K562 (cell line): Measurements from ENCODE around the gene FETUB. TPM values are rescaled to one million over a fixed set of nuclear protein-coding genes. Genes with fewer than 3 reads are reported as not detected.

Experiments used
- ATAC-seq: fragments of 200-7000 bp; cut with Tn5 transposase; 3 replicates; pipeline ENCODE4 v1.9.1; 2020; ENCODE audit warnings: moderate library complexity
- BruUV-seq: library from RNA; stranded (reverse); fragments of 400-500 nt; replicated peaks from 2 replicates; lab custom pipeline; 2021; lab: Mats Ljungman, UMichigan
- CTCF ChIA-PET: fragments of 300-600 bp; formaldehyde crosslinking; extraction: SDS; loops from one replicate; lab custom pipeline; 2021; ENCODE audit warnings: low intra/inter-chr PET ratio; lab: Yijun Ruan, JAX
- POLR2A ChIA-PET: fragments of 300-600, 350-650 bp; sonication (Branson Sonifier 250); formaldehyde crosslinking; extraction: SDS; loops from one replicate; lab custom pipeline; 2021; ENCODE audit warnings: antibody characterized with exemption, inconsistent platforms; lab: Yijun Ruan, JAX
- DNase-seq, 4 experiments: peaks; one replicate each; pipeline versions ENCODE4 v3.0.0 to v3.0.0-alpha.2; 2011 to 2018; ENCODE audit warnings: low spot score in 3 of 4, mixed read lengths in 3 of 4; ENCODE audit errors: extremely low read depth in 1 of 4
- FAIRE-seq: peaks from 2 replicates; lab custom pipeline; 2011; peaks lifted over from hg19 to GRCh38; lab: Jason Lieb, UNC
- H2AFZ ChIP-seq: 2 replicates; pipeline ENCODE4 v1.6.0; 2011; ENCODE audit warnings: low read depth, low read length, control low read depth, inconsistent platforms
- H3K27ac ChIP-seq: fragments of 200-600 bp; 3 replicates; pipeline ENCODE4 v1.8.0; 2011; ENCODE audit warnings: low read depth, mild to moderate bottlenecking, control low read depth, inconsistent platforms, low read length, moderate library complexity, mixed read lengths; ENCODE audit errors: extremely low read depth
- H3K27me3 ChIP-seq, 2 experiments: fragments of 300-600 bp in 1 of 2; 2 replicates in 1 of 2; 3 replicates in 1 of 2; pipeline versions ENCODE4 v1.6.0 to v1.8.0; 2011; ENCODE audit warnings: inconsistent platforms in 2 of 2, low read length in 2 of 2, mild to moderate bottlenecking in 1 of 2, mixed read lengths in 1 of 2, moderate library complexity in 1 of 2; ENCODE audit not compliant: control insufficient read depth in 2 of 2, insufficient read depth in 2 of 2
- H3K36me3 ChIP-seq: fragments of 300-600 bp; 3 replicates; pipeline ENCODE4 v1.8.0; 2011; ENCODE audit warnings: mild to moderate bottlenecking, low read length, inconsistent platforms; ENCODE audit not compliant: control insufficient read depth, insufficient read depth
- H3K4me1 ChIP-seq, 2 experiments: fragments of 200-600 bp in 1 of 2; replicated peaks in 1 of 2; 2 replicates in 1 of 2; 3 replicates in 1 of 2; pipeline versions ENCODE4 v1.5.1 to v1.8.0; 2011; ENCODE audit warnings: inconsistent platforms in 2 of 2, low read length in 2 of 2, mild to moderate bottlenecking in 1 of 2, mixed read lengths in 1 of 2, moderate library complexity in 1 of 2; ENCODE audit not compliant: control insufficient read depth in 2 of 2, insufficient read depth in 2 of 2
- H3K4me2 ChIP-seq: 2 replicates; pipeline ENCODE4 v1.6.1; 2011; ENCODE audit warnings: low read length, control low read depth, inconsistent platforms, mixed read lengths; ENCODE audit not compliant: insufficient read depth
- H3K4me3 ChIP-seq: fragments of 200-600 bp; sonication (generic), shearing (Covaris generic); 2 replicates; pipeline ENCODE4 v1.5.1; 2016; ENCODE audit warnings: control low read depth, inconsistent platforms
- H3K79me2 ChIP-seq: fragments of 200-600 bp; 3 replicates; pipeline ENCODE4 v1.8.0; 2011; ENCODE audit warnings: low read length, inconsistent platforms; ENCODE audit not compliant: control insufficient read depth, insufficient read depth
- H3K9ac ChIP-seq, 2 experiments: 2 replicates each; pipeline versions ENCODE4 v1.6.0 to v1.6.1; 2011; ENCODE audit warnings: low read depth in 2 of 2, low read length in 2 of 2, control low read depth in 1 of 2, inconsistent platforms in 1 of 2, mild to moderate bottlenecking in 1 of 2, mixed read lengths in 1 of 2; ENCODE audit not compliant: insufficient read depth in 1 of 2
- H3K9me1 ChIP-seq: one replicate; pipeline ENCODE4 v1.6.0; 2011; ENCODE audit warnings: inconsistent platforms, mild to moderate bottlenecking, low read length, moderate library complexity; ENCODE audit not compliant: control insufficient read depth, insufficient read depth
- H3K9me3 ChIP-seq: replicated peaks from 2 replicates; pipeline ENCODE4 v1.5.1; 2011; ENCODE audit warnings: low read depth, low read length, inconsistent platforms; ENCODE audit not compliant: control insufficient read depth, insufficient read depth
- H4K20me1 ChIP-seq: replicated peaks from 2 replicates; pipeline ENCODE4 v1.6.1; 2011; ENCODE audit warnings: low read length, inconsistent platforms, mixed read lengths; ENCODE audit not compliant: control insufficient read depth, insufficient read depth
- ASH1L ChIP-seq: fragments of 450-650 bp; IDR thresholded peaks from 2 replicates; pipeline ENCODE4 v1.6.1; 2018; ENCODE audit warnings: borderline replicate concordance, mild to moderate bottlenecking, low read depth; ENCODE audit not compliant: partially characterized antibody
- ESRRB ChIP-seq: fragments of 250-450 bp; sonication (Bioruptor Pico); IDR thresholded peaks from 2 replicates; pipeline ENCODE4 v1.5.0; 2020; ENCODE audit warnings: mild to moderate bottlenecking, moderate library complexity, borderline replicate concordance
- KLF16 ChIP-seq: IDR thresholded peaks from 2 replicates; pipeline ENCODE4 v1.6.1; 2016; ENCODE audit warnings: antibody characterized with exemption
- RBM15 ChIP-seq: fragments of 200-400 bp; formaldehyde crosslinking; IDR thresholded peaks from 2 replicates; pipeline ENCODE4 v1.6.1; 2018; ENCODE audit warnings: mild to moderate bottlenecking, low read length, moderate library complexity; ENCODE audit not compliant: insufficient read depth
- ZNF699 ChIP-seq: fragments of 250-450 bp; sonication (Bioruptor Pico); IDR thresholded peaks from 2 replicates; pipeline ENCODE4 v1.8.0; 2021; ENCODE audit warnings: mild to moderate bottlenecking, moderate library complexity; ENCODE audit not compliant: insufficient replicate concordance
- whole genome bisulfite sequencing: fragments of 100-300 bp; shearing (Covaris generic); methylation state at CpG from one replicate; pipeline ENCODE4 v1.1.6; 2016; ENCODE audit warnings: low coverage, mixed read lengths; ENCODE audit not compliant: insufficient coverage; ENCODE audit errors: missing lambda C conversion rate; 5-methylcytosine and 5-hydroxymethylcytosine counted together
- in situ Hi-C: fragments of 300-500 bp; cut with MboI; formaldehyde crosslinking; loops from 4 replicates; pipeline ENCODE4 v1.15.0; 2018; ENCODE audit warnings: inconsistent platforms, mixed read lengths
- intact Hi-C: fragments of 100-400 bp; cut with micrococcal nuclease; formaldehyde crosslinking; loops from 2 replicates; pipeline ENCODE4 v1.14.2; 2022
- polyA plus RNA-seq, 8 experiments: library from polyadenylated mRNA; depleted of rRNA in 4 of 8; stranded (reverse) in 5 of 8; unstranded in 3 of 8; fragments of >200 nt; fragmentation: Nextera tagmentation in 2 of 8; fragmentation: Illumina TruSeq in 1 of 8; extraction: Ambion mirVana in 2 of 8; extraction: Trizol in 1 of 8; gene quantifications; 2 replicates each; pipeline versions ENCODE4 v1.2.1 to v1.2.3, GENCODE V29; 2011 to 2014; ENCODE audit warnings: inconsistent platforms in 1 of 8, missing spikeins in 1 of 8
- total RNA-seq, 7 experiments: library from RNA; depleted of rRNA in 6 of 7; stranded (reverse); fragments of >200 nt in 6 of 7; fragmentation: Illumina TruSeq in 2 of 7; extraction: Trizol in 2 of 7; gene quantifications; 2 replicates each; pipeline versions ENCODE4 v1.2.1 to v1.2.3, GENCODE V29; 2011 to 2021; ENCODE audit warnings: low replicate concordance in 1 of 7
- TF ChIP-seq, protein P1 (sequence below): fragments of 250-450 bp; sonication (Bioruptor Pico); IDR thresholded peaks from 2 replicates; pipeline ENCODE4 v1.8.0; 2022; ENCODE audit warnings: moderate library complexity, mild to moderate bottlenecking, inconsistent platforms
- TF ChIP-seq, protein P2 (sequence below), 2 experiments: IDR thresholded peaks in 1 of 2; conservative IDR thresholded peaks in 1 of 2; 2 replicates each; pipeline ENCODE4 v1.6.1; 2016; ENCODE audit warnings: low read depth in 2 of 2, mild to moderate bottlenecking in 1 of 2, missing compliant biosample characterization in 1 of 2, missing genetic modification characterization in 1 of 2, moderate library complexity in 1 of 2

The FETUB gene
- total and polyA plus RNA-seq, 9 of the 15 experiments (the other 6 are each of a cell fraction or from before 2014, with no cell fraction given): not detected

DNA sequence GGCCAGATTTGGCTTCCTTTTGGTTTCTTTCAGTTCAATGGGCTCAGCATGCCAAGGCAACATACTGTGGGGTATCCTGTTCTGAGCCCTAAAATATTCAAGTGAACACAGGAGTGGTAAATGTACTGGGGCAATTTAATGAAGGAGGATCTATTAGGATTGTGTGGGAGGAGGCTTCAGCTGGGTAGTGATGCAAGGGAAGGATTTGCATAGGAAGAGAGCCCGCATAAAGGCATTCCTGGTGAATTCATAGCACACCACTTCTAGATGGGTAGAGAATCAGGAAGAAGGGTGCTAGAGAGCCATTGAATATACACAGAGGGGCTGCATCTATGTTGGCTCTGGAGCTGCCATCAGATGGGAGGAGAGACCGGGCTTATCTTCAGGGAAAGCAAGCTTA lies 56.3 kb downstream of the FETUB start:
- H3K9me3 ChIP-seq: no peaks in the 10 kb centered on the region
- no peak overlapping the region for H3K9ac ChIP-seq
- DNase-seq: no peak
- FAIRE-seq: no peak
- ChIA-PET POLR2A (no interaction called here), CTCF (no interaction called here)
- BruUV-seq: no TSS peak
- whole genome bisulfite sequencing: 25% methylated on average over 2 of the region's 2 CpGs
- H3K4me1 ChIP-seq: peaks cover 4 to 17% of the 10 kb centered on the region in 2 experiments; a peak in 4 of 5 replicates
- in situ Hi-C loops: no loop called here
- H2AFZ ChIP-seq: no peak overlapping the region
- ATAC-seq: no peak
- peaks cover 8 to 21% of the 10 kb centered on the region in 2 experiments for H3K27me3 ChIP-seq
- H3K27ac ChIP-seq: no peak overlapping the region
- H3K4me3 ChIP-seq: no peak overlapping the region
- H4K20me1 ChIP-seq: peaks cover 6% of the 10 kb centered on the region
- no peak overlapping the region for H3K4me2 ChIP-seq
- no peaks in the 10 kb centered on the region for H3K36me3 ChIP-seq
- no peaks in the 10 kb centered on the region for H3K79me2 ChIP-seq
- peaks cover 2% of the 10 kb centered on the region for H3K9me1 ChIP-seq
- intact Hi-C loops: loop anchor here (5.0 kb wide), 1 partner anchor 56 kb away; no protein-coding TSS in a partner anchor
- TF ChIP-seq KLF16: no peak
- TF ChIP-seq ESRRB (CRISPR knock-in tag): no peak
- TF ChIP-seq, protein P1, sequence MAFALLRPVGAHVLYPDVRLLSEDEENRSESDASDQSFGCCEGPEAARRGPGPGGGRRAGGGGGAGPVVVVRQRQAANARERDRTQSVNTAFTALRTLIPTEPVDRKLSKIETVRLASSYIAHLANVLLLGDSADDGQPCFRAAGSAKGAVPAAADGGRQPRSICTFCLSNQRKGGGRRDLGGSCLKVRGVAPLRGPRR (CRISPR knock-in tag): no peak

DNA sequence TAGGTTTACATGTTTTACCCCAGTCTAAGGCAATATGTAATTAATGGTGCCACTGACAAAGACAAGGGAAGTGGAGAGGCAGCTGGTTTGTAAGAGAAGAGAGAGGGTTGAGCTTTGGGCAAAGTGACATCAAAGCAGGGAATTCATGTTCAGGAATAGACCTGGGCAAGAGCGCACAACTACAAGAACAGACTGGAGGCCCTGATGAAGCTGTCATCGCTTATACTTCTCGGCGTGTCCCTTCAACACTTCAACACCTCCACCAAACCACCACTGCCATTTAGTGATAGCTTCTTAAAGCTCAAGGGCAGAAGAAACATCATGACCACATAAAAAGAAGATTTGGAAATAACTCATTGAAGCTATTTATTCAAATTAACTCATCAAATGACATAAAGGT lies 57.3 kb downstream of the FETUB start:
- FAIRE-seq: no peak
- Histone ChIP-seq H3K4me3 (no peak overlapping the region), H2AFZ (no peak overlapping the region), H3K9me1 (peaks cover 2% of the 10 kb centered on the region), H3K27ac (no peak overlapping the region), H3K4me2 (no peak overlapping the region), H3K27me3 (peaks cover 4 to 13% of the 10 kb centered on the region in 2 experiments; a peak in 3 of 5 replicates), H3K4me1 (peaks cover 4 to 17% of the 10 kb centered on the region in 2 experiments; a peak in 4 of 5 replicates), H3K9me3 (no peaks in the 10 kb centered on the region), H4K20me1 (peaks cover 6% of the 10 kb centered on the region), H3K36me3 (no peaks in the 10 kb centered on the region), H3K79me2 (no peaks in the 10 kb centered on the region), H3K9ac (no peak overlapping the region)
- BruUV-seq: no TSS peak
- WGBS: 66% methylated on average over 4 of the region's 4 CpGs
- ATAC-seq: no peak
- ChIA-PET CTCF (no interaction called here), POLR2A (no interaction called here)
- TF ChIP-seq, protein P2, sequence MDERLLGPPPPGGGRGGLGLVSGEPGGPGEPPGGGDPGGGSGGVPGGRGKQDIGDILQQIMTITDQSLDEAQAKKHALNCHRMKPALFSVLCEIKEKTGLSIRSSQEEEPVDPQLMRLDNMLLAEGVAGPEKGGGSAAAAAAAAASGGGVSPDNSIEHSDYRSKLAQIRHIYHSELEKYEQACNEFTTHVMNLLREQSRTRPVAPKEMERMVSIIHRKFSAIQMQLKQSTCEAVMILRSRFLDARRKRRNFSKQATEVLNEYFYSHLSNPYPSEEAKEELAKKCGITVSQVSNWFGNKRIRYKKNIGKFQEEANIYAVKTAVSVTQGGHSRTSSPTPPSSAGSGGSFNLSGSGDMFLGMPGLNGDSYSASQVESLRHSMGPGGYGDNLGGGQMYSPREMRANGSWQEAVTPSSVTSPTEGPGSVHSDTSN (CRISPR knock-in tag; IDR thresholded peaks at IDR 0.05; ENCODE audit: low read depth): no peak
- TF ChIP-seq, protein P2 (tag; conservative IDR thresholded peaks at IDR 0.05; ENCODE audit: low read depth): peak; percentile 52
- no peak for TF ChIP-seq RBM15
- TF ChIP-seq ZNF699 (CRISPR knock-in tag): no peak
- TF ChIP-seq ASH1L: no peak
- DNase-seq: no peak
- in situ Hi-C loops: no loop called here
- intact Hi-C loops: loop anchor here (5.0 kb wide), 1 partner anchor 55 kb away; no protein-coding TSS in a partner anchor
